ENCODE measurements around the gene MPC1L. TPM values are rescaled to one million over a fixed set of nuclear protein-coding genes. Genes with fewer than 3 reads are reported as not detected.
A peak's percentile ranks its signal among the peaks of the same experiment; 100 is the strongest.

The MPC1L gene
- total RNA-seq, 1 donor from 2014 or later = not detected

- H3K9me3 ChIP-seq (ENCODE audit: control insufficient read depth in 3 of 3, low read length in 3 of 3) = peaks cover 0 to 6% (median 0%) of the 10 kb centered on the region in 3 donors
- no peaks in the 10 kb centered on the region for H3K4me1 ChIP-seq (ENCODE audit: control insufficient read depth in 3 of 3, insufficient read depth in 3 of 3, low read length in 3 of 3)
- no peak overlapping the region for H3K4me3 ChIP-seq (ENCODE audit: low read length in 3 of 3)
- no peak overlapping the region for H3K9ac ChIP-seq (ENCODE audit: low read depth in 1 of 3, low read length in 3 of 3)
- no peaks in the 10 kb centered on the region for H3K27me3 ChIP-seq (ENCODE audit: control insufficient read depth in 3 of 3, insufficient read depth in 3 of 3, low read length in 3 of 3)
- peaks cover 5 to 10% (median 7%) of the 10 kb centered on the region in 3 donors for H3K36me3 ChIP-seq (ENCODE audit: control insufficient read depth in 3 of 3, insufficient read depth in 3 of 3, low read length in 3 of 3)
- H3K27ac ChIP-seq (ENCODE audit: low read depth, low read length) = no peak overlapping the region
Measured at GRCh38 chrX:40623665-40624064, 437 bp downstream of the MPC1L start.

GRCh38 chrX:40625294-40625693, 2.1 kb downstream of the MPC1L start:
- Histone ChIP-seq H3K36me3 (ENCODE audit: control insufficient read depth in 3 of 3, insufficient read depth in 3 of 3, low read length in 3 of 3) (peaks cover 9 to 19% (median 9%) of the 10 kb centered on the region in 3 donors), H3K4me3 (ENCODE audit: low read length in 3 of 3) (no peak overlapping the region), H3K9me3 (ENCODE audit: control insufficient read depth in 3 of 3, low read length in 3 of 3) (peaks cover 0 to 6% (median 0%) of the 10 kb centered on the region in 3 donors), H3K27me3 (ENCODE audit: control insufficient read depth in 3 of 3, insufficient read depth in 3 of 3, low read length in 3 of 3) (no peaks in the 10 kb centered on the region), H3K9ac (ENCODE audit: low read depth in 1 of 3, low read length in 3 of 3) (no peak overlapping the region), H3K4me1 (ENCODE audit: control insufficient read depth in 3 of 3, insufficient read depth in 3 of 3, low read length in 3 of 3) (no peaks in the 10 kb centered on the region), H3K27ac (ENCODE audit: low read depth, low read length) (no peak overlapping the region)

GRCh38 chrX:40628506-40628905, 5.3 kb downstream of the MPC1L start:
- no peaks in the 10 kb centered on the region for H3K27me3 ChIP-seq (ENCODE audit: control insufficient read depth in 3 of 3, insufficient read depth in 3 of 3, low read length in 3 of 3)
- H3K9me3 ChIP-seq (ENCODE audit: control insufficient read depth in 3 of 3, low read length in 3 of 3) = no peaks in the 10 kb centered on the region
- peaks cover 0 to 2% (median 0%) of the 10 kb centered on the region in 3 donors for H3K4me1 ChIP-seq (ENCODE audit: control insufficient read depth in 3 of 3, insufficient read depth in 3 of 3, low read length in 3 of 3)
- H3K4me3 ChIP-seq (ENCODE audit: low read length in 3 of 3) = no peak overlapping the region
- no peak overlapping the region for H3K9ac ChIP-seq (ENCODE audit: low read depth in 1 of 3, low read length in 3 of 3)
- peaks cover 10 to 28% (median 17%) of the 10 kb centered on the region in 3 donors for H3K36me3 ChIP-seq (ENCODE audit: control insufficient read depth in 3 of 3, insufficient read depth in 3 of 3, low read length in 3 of 3)
- H3K27ac ChIP-seq (ENCODE audit: low read depth, low read length) = no peak overlapping the region

- Histone ChIP-seq H3K9ac (ENCODE audit: low read depth in 1 of 3, low read length in 3 of 3) (peak overlapping the region in 1 of 3 donors; percentile 54), H3K4me3 (ENCODE audit: low read length in 3 of 3) (no peak overlapping the region), H3K4me1 (ENCODE audit: control insufficient read depth in 3 of 3, insufficient read depth in 3 of 3, low read length in 3 of 3) (peaks cover 0 to 2% (median 0%) of the 10 kb centered on the region in 3 donors), H3K27ac (ENCODE audit: low read depth, low read length) (no peak overlapping the region), H3K9me3 (ENCODE audit: control insufficient read depth in 3 of 3, low read length in 3 of 3) (no peaks in the 10 kb centered on the region), H3K36me3 (ENCODE audit: control insufficient read depth in 3 of 3, insufficient read depth in 3 of 3, low read length in 3 of 3) (peaks cover 14 to 48% (median 39%) of the 10 kb centered on the region in 3 donors), H3K27me3 (ENCODE audit: control insufficient read depth in 3 of 3, insufficient read depth in 3 of 3, low read length in 3 of 3) (no peaks in the 10 kb centered on the region)
Measured at GRCh38 chrX:40632199-40632598, 9.0 kb downstream of the MPC1L start.

- Histone ChIP-seq H3K4me1 (ENCODE audit: control insufficient read depth in 3 of 3, insufficient read depth in 3 of 3, low read length in 3 of 3) (peaks cover 0 to 8% (median 0%) of the 10 kb centered on the region in 3 donors), H3K9me3 (ENCODE audit: control insufficient read depth in 3 of 3, low read length in 3 of 3) (no peaks in the 10 kb centered on the region), H3K36me3 (ENCODE audit: control insufficient read depth in 3 of 3, insufficient read depth in 3 of 3, low read length in 3 of 3) (peaks cover 10 to 37% (median 32%) of the 10 kb centered on the region in 3 donors), H3K9ac (ENCODE audit: low read depth in 1 of 3, low read length in 3 of 3) (no peak overlapping the region), H3K27ac (ENCODE audit: low read depth, low read length) (no peak overlapping the region), H3K4me3 (ENCODE audit: low read length in 3 of 3) (no peak overlapping the region), H3K27me3 (ENCODE audit: control insufficient read depth in 3 of 3, insufficient read depth in 3 of 3, low read length in 3 of 3) (peaks cover 0 to 4% (median 0%) of the 10 kb centered on the region in 3 donors)
Measured at GRCh38 chrX:40637687-40638086, 14.5 kb downstream of the MPC1L start.

GRCh38 chrX:40644176-40644575, 20.9 kb downstream of the MPC1L start:
- Histone ChIP-seq H3K4me3 (ENCODE audit: low read length in 3 of 3) (peak overlapping the region in 1 of 3 donors; percentile 66), H3K9ac (ENCODE audit: low read depth in 1 of 3, low read length in 3 of 3) (no peak overlapping the region), H3K36me3 (ENCODE audit: control insufficient read depth in 3 of 3, insufficient read depth in 3 of 3, low read length in 3 of 3) (peaks cover 0 to 5% (median 0%) of the 10 kb centered on the region in 3 donors), H3K27me3 (ENCODE audit: control insufficient read depth in 3 of 3, insufficient read depth in 3 of 3, low read length in 3 of 3) (no peaks in the 10 kb centered on the region), H3K27ac (ENCODE audit: low read depth, low read length) (peak overlapping the region; percentile 57), H3K4me1 (ENCODE audit: control insufficient read depth in 3 of 3, insufficient read depth in 3 of 3, low read length in 3 of 3) (peaks cover 20 to 38% (median 22%) of the 10 kb centered on the region in 3 donors), H3K9me3 (ENCODE audit: control insufficient read depth in 3 of 3, low read length in 3 of 3) (no peaks in the 10 kb centered on the region)

- H3K4me1 ChIP-seq (ENCODE audit: control insufficient read depth in 3 of 3, insufficient read depth in 3 of 3, low read length in 3 of 3) = peaks cover 20 to 38% (median 22%) of the 10 kb centered on the region in 3 donors
Measured at GRCh38 chrX:40644821-40645358, 21.7 kb downstream of the MPC1L start.

GRCh38 chrX:40646489-40647306, 23.5 kb downstream of the MPC1L start:
- H3K27me3 ChIP-seq (ENCODE audit: control insufficient read depth in 3 of 3, insufficient read depth in 3 of 3, low read length in 3 of 3) = no peaks in the 10 kb centered on the region
- H3K27ac ChIP-seq (ENCODE audit: low read depth, low read length) = peak overlapping the region; percentile 66
- H3K4me1 ChIP-seq (ENCODE audit: control insufficient read depth in 3 of 3, insufficient read depth in 3 of 3, low read length in 3 of 3) = peaks cover 20 to 38% (median 22%) of the 10 kb centered on the region in 3 donors
- H3K4me3 ChIP-seq (ENCODE audit: low read length in 3 of 3) = peak overlapping the region; percentile 76 to 83 (median 82)
- H3K9me3 ChIP-seq (ENCODE audit: control insufficient read depth in 3 of 3, low read length in 3 of 3) = no peaks in the 10 kb centered on the region
- H3K36me3 ChIP-seq (ENCODE audit: control insufficient read depth in 3 of 3, insufficient read depth in 3 of 3, low read length in 3 of 3) = peaks cover 0 to 2% (median 0%) of the 10 kb centered on the region in 3 donors
- H3K9ac ChIP-seq (ENCODE audit: low read depth in 1 of 3, low read length in 3 of 3) = peak overlapping the region; percentile 63 to 80 (median 72)

More at GRCh38 chrX:40644821-40645358, 21.7 kb downstream of the MPC1L start:
- Histone ChIP-seq H3K27ac (ENCODE audit: low read depth, low read length) (peak overlapping the region; percentile 57), H3K4me3 (ENCODE audit: low read length in 3 of 3) (peak overlapping the region; percentile 49 to 66 (median 54)), H3K9me3 (ENCODE audit: control insufficient read depth in 3 of 3, low read length in 3 of 3) (no peaks in the 10 kb centered on the region), H3K9ac (ENCODE audit: low read depth in 1 of 3, low read length in 3 of 3) (peak overlapping the region; percentile 41 to 57 (median 54)), H3K36me3 (ENCODE audit: control insufficient read depth in 3 of 3, insufficient read depth in 3 of 3, low read length in 3 of 3) (no peaks in the 10 kb centered on the region), H3K27me3 (ENCODE audit: control insufficient read depth in 3 of 3, insufficient read depth in 3 of 3, low read length in 3 of 3) (no peaks in the 10 kb centered on the region)

- Histone ChIP-seq H3K4me3 (ENCODE audit: low read length in 3 of 3) (peak within 1 kb of the TSS; percentile 76 to 83 (median 82)), H3K36me3 (ENCODE audit: control insufficient read depth in 3 of 3, insufficient read depth in 3 of 3, low read length in 3 of 3) (peaks cover 0 to 2% (median 0%) of the 10 kb centered on the region in 3 donors), H3K4me1 (ENCODE audit: control insufficient read depth in 3 of 3, insufficient read depth in 3 of 3, low read length in 3 of 3) (peaks cover 20 to 37% (median 26%) of the 10 kb centered on the region in 3 donors), H3K9ac (ENCODE audit: low read depth in 1 of 3, low read length in 3 of 3) (peak within 1 kb of the TSS; percentile 63 to 80 (median 72)), H3K27me3 (ENCODE audit: control insufficient read depth in 3 of 3, insufficient read depth in 3 of 3, low read length in 3 of 3) (no peaks in the 10 kb centered on the region), H3K27ac (ENCODE audit: low read depth, low read length) (peak within 1 kb of the TSS; percentile 74), H3K9me3 (ENCODE audit: control insufficient read depth in 3 of 3, low read length in 3 of 3) (no peaks in the 10 kb centered on the region)
Measured at GRCh38 chrX:40647307-40648197, 24.3 kb downstream of the MPC1L start, which contains the start of gene CXorf38. CXorf38 (minus strand) TSS chrX:40647561; CDS start chrX:40647520, 41 bp downstream.

All from skeletal muscle tissue (tissue), 4 donors.